ENCODE data around the gene DNAAF6.

GRCh38 chrX:107288676-107289075 lies 82.3 kb downstream of the DNAAF6 start:
- no peak for TF ChIP-seq CTCF (IDR thresholded peaks at IDR 0.05; ENCODE audit: low read depth, low read length, missing input control)
- no peak for TF ChIP-seq SP1 (IDR thresholded peaks at IDR 0.05)
- TF ChIP-seq JUND (IDR thresholded peaks at IDR 0.05) = no peak
